Immature natural killer cell (primary cell): ENCODE measurements around the gene ANKS1B. TPM values are rescaled to one million over a fixed set of nuclear protein-coding genes. Genes with fewer than 3 reads are reported as not detected.
"Not testable (repeated sequence)": the region's sequence is repeated elsewhere in the genome, so short reads cannot be mapped to it uniquely, and the experiment has no call there.

ENCODE experiments used
- DNase-seq, 3 donors: peaks; one replicate each; pipeline ENCODE4 v3.0.0; 2022; ENCODE audit warnings: mixed read lengths in 1 of 3
- H3K27ac Mint-ChIP-seq, 6 donors: one replicate each; pipeline ENCODE4 v1.8.0; 2020; ENCODE audit warnings: mixed read lengths in 6 of 6, mild to moderate bottlenecking in 5 of 6, inconsistent platforms in 4 of 6, moderate library complexity in 3 of 6
- H3K27me3 Mint-ChIP-seq, 3 donors: one replicate each; pipeline ENCODE4 v1.8.0; 2020 to 2021; ENCODE audit warnings: low read depth in 3 of 3, mild to moderate bottlenecking in 3 of 3, mixed read lengths in 3 of 3, moderate library complexity in 3 of 3, inconsistent platforms in 1 of 3
- H3K36me3 Mint-ChIP-seq, 3 donors: one replicate each; pipeline ENCODE4 v1.8.0; 2020; ENCODE audit warnings: mixed read lengths in 3 of 3, inconsistent platforms in 2 of 3, mild to moderate bottlenecking in 2 of 3
- H3K4me1 Mint-ChIP-seq, 2 donors: one replicate each; pipeline ENCODE4 v1.8.0; 2020; ENCODE audit warnings: inconsistent platforms in 2 of 2, mild to moderate bottlenecking in 2 of 2, mixed read lengths in 2 of 2, moderate library complexity in 1 of 2
- H3K4me3 Mint-ChIP-seq, 5 donors: one replicate each; pipeline ENCODE4 v1.8.0; 2020; ENCODE audit warnings: mild to moderate bottlenecking in 5 of 5, mixed read lengths in 5 of 5, inconsistent platforms in 3 of 5, moderate library complexity in 3 of 5
- H3K9me3 Mint-ChIP-seq, 6 donors: one replicate each; pipeline ENCODE4 v1.8.0; 2020; ENCODE audit warnings: mild to moderate bottlenecking in 6 of 6, mixed read lengths in 6 of 6, inconsistent platforms in 4 of 6, moderate library complexity in 3 of 6
- polyA plus RNA-seq, 3 donors: library from polyadenylated mRNA; unstranded; fragments of 300-500 nt; fragmentation: Illumina TruSeq; gene quantifications; one replicate each; pipeline ENCODE4 v1.2.3, GENCODE V29; 2021

The ANKS1B gene
- polyA plus RNA-seq, 3 donors from 2014 or later: not detected

DNA sequence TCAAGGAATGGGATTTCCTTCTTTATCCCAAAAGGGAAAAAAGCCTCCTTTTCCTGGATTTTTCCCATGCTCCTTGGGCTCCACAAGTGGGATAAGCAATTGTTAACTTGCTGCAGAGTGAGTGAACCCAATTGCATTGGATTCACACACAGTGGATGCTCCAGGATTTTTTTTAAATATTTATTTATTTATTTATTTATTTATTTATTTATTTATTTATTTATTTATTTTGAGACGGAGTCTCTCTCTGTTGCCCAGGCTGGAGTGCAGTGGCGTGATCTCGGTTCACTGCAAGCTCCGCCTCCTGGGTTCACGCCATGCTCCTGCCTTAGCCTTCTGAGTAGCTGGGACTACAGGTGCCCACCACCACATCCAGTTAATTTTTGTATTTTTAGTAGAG is 1027.6 kb downstream of the ANKS1B start:
- H3K4me3 Mint-ChIP-seq, H3K4me1 Mint-ChIP-seq, DNase-seq, H3K27ac Mint-ChIP-seq, H3K27me3 Mint-ChIP-seq, H3K36me3 Mint-ChIP-seq: not testable (repeated sequence)
- peaks cover 4 to 16% (median 7%) of the 10 kb centered on the region in 6 donors for H3K9me3 Mint-ChIP-seq

DNA sequence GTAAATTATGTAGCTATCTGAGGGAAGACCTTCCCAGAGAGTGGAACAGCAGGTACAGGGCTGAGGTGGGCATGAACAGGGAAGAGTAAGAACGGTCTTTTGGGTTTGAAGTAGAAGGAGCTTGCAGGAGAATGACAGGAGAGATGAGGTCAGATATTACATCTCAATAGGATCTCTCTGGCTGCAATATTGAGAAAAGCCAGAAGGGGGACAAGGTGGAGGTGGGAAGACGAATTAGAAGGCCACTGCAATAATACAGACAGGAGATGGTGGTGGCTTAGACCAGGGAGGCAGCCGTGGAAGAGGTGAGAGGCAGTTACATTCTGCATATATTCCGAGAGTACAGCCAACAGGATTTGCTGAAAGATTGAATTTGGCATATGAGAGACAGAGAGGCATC is 1029.5 kb downstream of the ANKS1B start:
- H3K27me3 Mint-ChIP-seq: peaks cover 0 to 2% (median 0%) of the 10 kb centered on the region in 3 donors
- no peak overlapping the region for H3K4me3 Mint-ChIP-seq
- DNase-seq: no peak
- no peaks in the 10 kb centered on the region for H3K36me3 Mint-ChIP-seq
- H3K9me3 Mint-ChIP-seq: peaks cover 0 to 14% (median 4%) of the 10 kb centered on the region in 6 donors
- H3K4me1 Mint-ChIP-seq: no peaks in the 10 kb centered on the region
- no peak overlapping the region for H3K27ac Mint-ChIP-seq

DNA sequence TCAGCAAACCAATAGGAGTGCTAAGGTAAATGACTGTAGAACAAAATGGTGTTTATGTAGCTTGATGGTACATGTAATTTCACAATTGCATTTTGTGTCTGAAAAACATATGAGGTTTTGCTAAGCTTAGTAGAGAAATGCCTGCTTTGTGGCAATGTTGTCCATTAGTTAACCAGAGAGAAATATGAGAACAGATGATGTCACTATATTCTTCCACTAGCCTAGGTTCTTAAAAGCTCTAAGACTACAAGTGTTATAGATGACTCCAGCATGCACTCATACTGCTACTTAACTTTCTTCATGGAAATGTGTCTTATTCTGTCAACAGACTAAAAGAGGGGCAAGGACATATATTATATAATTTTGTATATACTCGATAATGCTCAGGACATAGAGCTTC is 1030.2 kb downstream of the ANKS1B start:
- Mint-ChIP-seq H3K4me1 (no peaks in the 10 kb centered on the region), H3K27ac (no peak overlapping the region), H3K36me3 (no peaks in the 10 kb centered on the region), H3K27me3 (peaks cover 0 to 2% (median 0%) of the 10 kb centered on the region in 3 donors), H3K4me3 (no peak overlapping the region), H3K9me3 (peaks cover 0 to 9% (median 6%) of the 10 kb centered on the region in 6 donors)
- DNase-seq: no peak

DNA sequence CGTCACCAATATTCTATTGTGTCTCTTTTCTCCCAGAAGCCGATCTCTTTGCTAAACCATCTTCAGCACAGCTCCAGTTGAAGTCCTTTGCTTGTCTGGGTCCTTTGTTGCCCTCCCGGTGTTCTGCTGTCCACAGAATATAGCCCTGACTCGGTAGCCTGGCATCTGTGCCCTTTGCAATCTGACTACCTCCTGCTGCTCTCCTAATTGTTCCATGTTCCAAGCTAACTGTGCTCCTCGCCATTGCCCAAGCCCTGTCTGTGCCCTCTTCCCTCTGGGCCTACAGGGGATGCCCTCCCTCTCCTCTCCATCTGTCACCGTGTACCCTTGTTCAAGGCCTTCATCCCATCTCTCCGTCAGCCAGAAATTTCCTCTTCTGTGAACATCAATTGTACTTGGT is 1033.3 kb downstream of the ANKS1B start:
- peaks cover 0 to 9% (median 5%) of the 10 kb centered on the region in 6 donors for H3K9me3 Mint-ChIP-seq
- H3K27me3 Mint-ChIP-seq: peaks cover 0 to 2% (median 0%) of the 10 kb centered on the region in 3 donors
- DNase-seq: no peak
- H3K4me1 Mint-ChIP-seq: no peaks in the 10 kb centered on the region
- no peak overlapping the region for H3K4me3 Mint-ChIP-seq
- no peak overlapping the region for H3K27ac Mint-ChIP-seq
- H3K36me3 Mint-ChIP-seq: no peaks in the 10 kb centered on the region

DNA sequence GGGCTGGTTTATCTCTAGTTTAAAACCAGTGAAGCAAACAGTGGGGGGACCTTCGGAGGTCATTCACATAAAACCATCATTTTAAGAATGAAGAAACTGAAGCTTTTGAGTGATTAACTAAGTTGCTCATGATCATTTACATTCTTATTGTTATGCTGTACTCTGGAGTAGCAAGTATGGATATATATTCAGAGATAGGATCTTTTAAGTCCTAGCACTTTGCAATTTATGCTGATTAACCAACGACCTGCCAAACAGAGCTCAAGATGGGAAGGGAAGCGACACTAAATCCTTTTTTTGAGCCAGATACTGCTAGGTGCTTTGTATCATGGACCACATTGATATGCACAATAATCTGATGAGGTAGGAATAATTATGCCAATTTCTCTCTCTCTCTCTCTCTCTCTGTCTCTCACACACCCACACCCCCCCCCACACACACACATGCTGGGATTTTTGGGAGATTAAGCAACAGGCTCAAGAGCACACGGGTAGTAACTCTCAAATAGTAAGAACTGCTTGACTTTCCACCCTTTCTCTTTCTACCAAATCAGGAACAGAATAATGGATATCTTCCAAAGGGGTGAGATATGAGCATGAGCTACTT is 1036.3 kb downstream of the ANKS1B start:
- no peaks in the 10 kb centered on the region for H3K4me1 Mint-ChIP-seq
- H3K4me3 Mint-ChIP-seq: no peak overlapping the region
- no peaks in the 10 kb centered on the region for H3K36me3 Mint-ChIP-seq
- no peak overlapping the region for H3K27ac Mint-ChIP-seq
- H3K27me3 Mint-ChIP-seq: peaks cover 0 to 3% (median 3%) of the 10 kb centered on the region in 3 donors
- peaks cover 0 to 7% (median 2%) of the 10 kb centered on the region in 6 donors for H3K9me3 Mint-ChIP-seq
- no peak for DNase-seq

DNA sequence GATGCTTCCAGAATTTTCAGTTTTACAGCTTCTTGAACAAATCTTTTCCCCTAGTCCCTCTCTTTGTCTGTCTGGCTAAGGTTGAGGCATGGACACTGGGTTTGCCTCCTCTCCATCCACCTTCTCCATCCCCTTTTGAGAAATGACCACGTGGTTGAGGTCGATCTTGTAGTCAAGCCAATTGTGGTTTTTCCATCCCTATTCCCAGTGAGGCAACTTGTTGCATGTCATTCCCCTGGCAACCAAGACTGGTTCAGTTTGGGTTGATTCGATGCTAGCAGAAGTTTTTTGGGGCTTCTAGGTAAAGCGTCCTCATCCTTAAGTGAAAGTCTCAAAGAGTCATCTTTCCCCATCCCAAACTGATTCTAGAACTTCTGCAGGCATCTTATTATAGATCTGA is 1038.9 kb downstream of the ANKS1B start:
- Mint-ChIP-seq H3K27me3 (peaks cover 0 to 3% (median 2%) of the 10 kb centered on the region in 3 donors), H3K27ac (no peak overlapping the region), H3K36me3 (no peaks in the 10 kb centered on the region)

DNA sequence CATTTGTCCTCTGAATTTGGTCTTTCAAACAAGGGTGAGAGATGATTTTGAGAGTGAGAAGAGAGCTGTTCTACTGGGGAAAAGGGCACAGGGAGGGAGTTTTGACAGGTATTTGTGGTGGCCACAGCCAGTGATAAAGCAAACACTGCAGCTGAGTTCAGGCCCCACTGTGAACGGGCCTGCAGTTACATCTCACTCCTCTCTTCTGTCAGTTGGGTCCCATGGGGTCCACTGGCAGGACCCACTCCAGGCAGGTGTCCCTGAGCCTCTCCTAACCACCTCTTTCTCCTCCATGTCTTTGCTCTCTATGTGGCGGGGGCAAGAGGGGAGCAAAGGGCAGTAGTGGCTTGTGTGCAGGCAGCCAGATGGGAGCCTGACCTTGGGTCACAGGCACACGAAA is 1044.8 kb downstream of the ANKS1B start:
- DNase-seq: no peak
- H3K4me3 Mint-ChIP-seq: no peak overlapping the region
- no peak overlapping the region for H3K27ac Mint-ChIP-seq
- no peaks in the 10 kb centered on the region for H3K36me3 Mint-ChIP-seq
- peaks cover 0 to 12% (median 4%) of the 10 kb centered on the region in 3 donors for H3K27me3 Mint-ChIP-seq
- peaks cover 0 to 8% (median 0%) of the 10 kb centered on the region in 6 donors for H3K9me3 Mint-ChIP-seq
- H3K4me1 Mint-ChIP-seq: no peaks in the 10 kb centered on the region

More for the DNA sequence above, 1038.9 kb downstream of the ANKS1B start:
- no peak for DNase-seq
- Mint-ChIP-seq H3K4me1 (no peaks in the 10 kb centered on the region), H3K9me3 (peaks cover 0 to 6% (median 3%) of the 10 kb centered on the region in 6 donors), H3K4me3 (no peak overlapping the region)

DNA sequence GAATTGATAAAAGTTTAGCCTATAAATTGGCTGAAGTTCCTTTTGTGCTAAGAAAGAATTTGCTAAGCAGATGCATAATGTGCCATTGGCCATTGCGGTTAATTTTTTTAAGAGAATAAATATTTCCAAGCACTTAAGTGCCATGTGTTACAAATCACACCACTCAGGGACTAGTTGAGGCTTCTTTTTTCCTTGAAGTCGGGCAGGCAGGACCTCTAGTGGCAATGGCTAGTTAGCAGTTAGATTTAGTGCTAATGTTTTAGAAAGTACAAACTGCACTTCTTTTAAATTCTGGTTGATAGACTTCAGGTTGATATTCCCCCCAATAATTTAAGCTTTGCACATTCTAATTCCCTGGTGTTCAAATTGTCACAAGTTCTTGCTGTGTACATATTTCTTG is 1045.4 kb downstream of the ANKS1B start:
- Mint-ChIP-seq H3K36me3 (no peaks in the 10 kb centered on the region), H3K27me3 (peaks cover 0 to 12% (median 4%) of the 10 kb centered on the region in 3 donors), H3K4me3 (no peak overlapping the region), H3K9me3 (peaks cover 0 to 8% (median 0%) of the 10 kb centered on the region in 6 donors), H3K4me1 (no peaks in the 10 kb centered on the region), H3K27ac (no peak overlapping the region)
- no peak for DNase-seq

DNA sequence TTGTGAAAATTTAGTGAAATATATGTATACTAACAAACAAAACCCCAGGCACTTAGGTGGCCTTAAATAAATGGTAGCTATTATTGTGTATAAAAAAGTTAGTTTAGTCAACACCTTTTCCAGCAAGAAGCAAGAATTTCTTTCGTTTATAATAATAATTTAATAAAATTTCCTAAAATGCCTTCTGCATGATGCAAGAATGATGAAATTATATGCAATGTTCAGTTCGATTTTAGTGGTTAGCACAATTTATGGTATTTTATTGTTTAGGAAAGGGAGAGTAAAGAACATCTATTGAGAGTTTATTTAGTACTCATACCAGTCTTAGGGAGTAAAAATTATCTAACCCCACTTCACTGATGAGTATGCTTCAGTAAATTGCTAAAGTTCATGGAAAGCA is 1048.9 kb downstream of the ANKS1B start:
- peaks cover 0 to 5% (median 0%) of the 10 kb centered on the region in 6 donors for H3K9me3 Mint-ChIP-seq
- no peaks in the 10 kb centered on the region for H3K36me3 Mint-ChIP-seq
- peaks cover 0 to 10% (median 4%) of the 10 kb centered on the region in 3 donors for H3K27me3 Mint-ChIP-seq
- no peak overlapping the region for H3K4me3 Mint-ChIP-seq
- DNase-seq: no peak
- no peak overlapping the region for H3K27ac Mint-ChIP-seq
- no peaks in the 10 kb centered on the region for H3K4me1 Mint-ChIP-seq

DNA sequence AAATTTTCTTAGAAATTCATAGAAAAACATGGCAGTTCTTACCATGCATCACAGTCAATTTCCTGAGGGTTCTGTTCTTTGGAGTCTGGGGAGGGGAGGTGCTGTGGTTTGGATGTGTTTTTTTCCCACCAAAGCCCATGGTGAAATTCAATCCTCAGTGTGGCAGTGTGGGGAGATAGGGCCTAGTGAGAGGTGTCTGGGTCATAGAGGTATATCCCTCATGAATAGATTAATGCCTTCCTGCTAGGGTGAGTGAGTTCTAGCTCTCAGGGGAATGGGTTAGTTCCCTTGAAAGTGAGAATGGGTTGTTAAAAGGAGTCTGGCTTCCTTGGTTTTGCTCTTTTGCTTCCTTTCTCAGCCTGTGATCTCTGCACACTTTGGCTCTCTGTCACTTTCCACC is 1061.9 kb downstream of the ANKS1B start:
- Mint-ChIP-seq H3K27me3 (peaks cover 0 to 3% (median 2%) of the 10 kb centered on the region in 3 donors), H3K4me3 (no peak overlapping the region), H3K36me3 (peaks cover 0 to 2% (median 0%) of the 10 kb centered on the region in 3 donors), H3K27ac (no peak overlapping the region), H3K9me3 (peaks cover 0 to 11% (median 1%) of the 10 kb centered on the region in 6 donors), H3K4me1 (no peaks in the 10 kb centered on the region)
- DNase-seq: no peak

DNA sequence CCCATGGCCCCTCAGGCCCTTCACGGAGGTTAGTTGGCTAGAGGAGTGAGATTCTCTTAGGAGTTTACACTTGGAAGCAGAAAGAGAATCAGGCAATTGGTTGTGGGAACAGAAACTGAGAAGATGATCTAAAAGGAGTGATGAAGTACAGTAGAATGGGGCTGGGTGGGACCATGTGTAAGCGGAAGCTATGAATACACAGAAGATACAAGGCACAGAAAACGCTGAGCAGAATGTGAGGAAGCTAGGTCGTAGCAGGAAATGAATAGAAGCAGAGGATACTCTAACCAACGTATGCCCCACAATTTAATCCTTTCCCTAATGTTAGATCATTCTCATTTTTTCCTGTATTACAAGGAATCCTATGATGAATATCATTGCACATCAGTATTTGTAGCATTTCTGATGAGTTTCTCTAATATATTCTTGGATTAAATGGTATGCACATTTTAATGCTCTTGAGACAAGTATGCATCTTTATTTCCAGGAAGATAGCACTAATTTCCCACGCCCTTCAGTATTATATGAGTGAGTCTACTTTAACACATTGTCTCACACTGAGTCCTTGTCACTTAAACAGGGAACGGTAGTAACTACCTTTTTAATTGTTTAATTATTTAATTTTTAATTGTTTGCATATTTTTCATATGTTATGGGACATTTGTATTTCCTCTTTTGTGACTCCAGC is 1066.4 kb downstream of the ANKS1B start:
- no peak overlapping the region for H3K4me3 Mint-ChIP-seq
- H3K27ac Mint-ChIP-seq: no peak overlapping the region
- no peaks in the 10 kb centered on the region for H3K36me3 Mint-ChIP-seq
- peaks cover 0 to 6% (median under 1%) of the 10 kb centered on the region in 6 donors for H3K9me3 Mint-ChIP-seq
- H3K27me3 Mint-ChIP-seq: peaks cover 0 to 2% (median 0%) of the 10 kb centered on the region in 3 donors
- no peaks in the 10 kb centered on the region for H3K4me1 Mint-ChIP-seq
- DNase-seq: no peak

DNA sequence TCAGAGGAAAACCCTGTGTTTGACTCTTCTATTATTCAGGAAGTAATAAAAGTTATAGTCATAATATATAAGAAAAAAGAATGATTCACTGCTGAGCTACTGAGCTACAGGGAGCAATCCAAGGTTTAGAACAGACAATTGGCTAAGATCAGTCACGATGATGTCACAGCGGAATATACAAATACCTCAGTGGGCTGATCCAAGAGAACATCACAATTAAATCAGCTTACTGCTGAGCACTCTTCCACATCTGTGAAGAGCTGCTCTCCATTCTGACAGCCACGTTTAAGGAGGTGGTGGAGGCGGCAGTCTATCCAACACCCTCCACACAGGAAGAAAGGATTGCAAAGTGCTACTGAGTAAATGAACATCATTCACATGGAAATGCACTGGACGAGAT is 1068.6 kb downstream of the ANKS1B start:
- Mint-ChIP-seq H3K9me3 (peaks cover 0 to 6% (median 0%) of the 10 kb centered on the region in 6 donors), H3K4me1 (no peaks in the 10 kb centered on the region), H3K27me3 (peaks cover 0 to 1% (median 0%) of the 10 kb centered on the region in 3 donors), H3K36me3 (no peaks in the 10 kb centered on the region), H3K27ac (no peak overlapping the region), H3K4me3 (no peak overlapping the region)
- DNase-seq: no peak

DNA sequence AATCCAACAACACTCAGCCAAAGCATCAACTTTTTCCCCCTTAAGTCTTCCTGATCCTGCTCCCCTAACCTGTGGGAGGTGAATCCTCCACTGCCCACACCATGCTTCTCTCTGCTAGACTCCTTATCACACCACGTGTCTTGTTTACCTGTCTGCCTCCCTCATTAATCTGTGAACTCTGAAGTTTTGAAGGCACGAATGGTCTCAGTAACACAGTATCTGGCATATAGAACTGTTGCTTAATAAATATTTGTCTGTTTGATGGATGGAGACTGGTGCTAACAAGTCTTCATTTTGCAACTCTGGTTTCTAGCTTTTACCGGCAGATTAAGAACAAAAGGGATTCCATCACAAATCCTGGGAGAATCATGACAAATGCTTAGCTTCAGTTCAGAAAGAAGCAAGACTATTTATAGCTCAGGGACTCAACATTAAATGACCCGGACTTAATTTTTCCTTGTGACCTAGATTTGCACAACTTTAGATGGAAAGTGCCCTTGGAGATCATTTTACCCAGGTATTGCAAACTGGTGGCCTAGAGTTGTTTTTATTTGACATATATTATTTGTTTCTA is 1072.2 kb downstream of the ANKS1B start:
- no peak overlapping the region for H3K4me3 Mint-ChIP-seq
- no peak for DNase-seq
- no peaks in the 10 kb centered on the region for H3K36me3 Mint-ChIP-seq
- H3K27me3 Mint-ChIP-seq: no peaks in the 10 kb centered on the region
- H3K27ac Mint-ChIP-seq: no peak overlapping the region
- H3K9me3 Mint-ChIP-seq: peaks cover 0 to 4% (median under 1%) of the 10 kb centered on the region in 6 donors
- no peaks in the 10 kb centered on the region for H3K4me1 Mint-ChIP-seq

DNA sequence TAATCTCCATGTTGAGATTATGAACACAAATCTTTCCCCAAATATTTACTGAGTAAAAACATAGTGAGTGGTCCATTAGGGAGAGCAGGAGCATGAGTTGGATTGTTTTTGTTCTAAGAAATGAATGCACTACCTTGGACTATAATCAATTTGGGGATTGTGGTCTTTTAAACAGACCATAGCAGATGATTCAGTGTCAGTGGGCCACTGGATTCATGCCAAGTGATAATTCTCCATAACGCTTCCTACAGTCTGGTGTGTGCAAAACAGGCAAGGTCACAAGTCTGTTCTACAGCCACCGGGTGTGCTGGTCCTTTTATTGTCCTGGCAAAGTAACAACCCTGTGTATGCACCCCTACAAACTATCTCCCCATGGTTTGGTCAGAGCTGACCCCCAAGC is 1073.3 kb downstream of the ANKS1B start:
- no peaks in the 10 kb centered on the region for H3K4me1 Mint-ChIP-seq

More for the DNA sequence above, 1073.3 kb downstream of the ANKS1B start:
- Mint-ChIP-seq H3K4me3 (no peak overlapping the region), H3K27ac (no peak overlapping the region), H3K36me3 (no peaks in the 10 kb centered on the region), H3K9me3 (peaks cover 0 to 2% (median under 1%) of the 10 kb centered on the region in 6 donors), H3K27me3 (no peaks in the 10 kb centered on the region)
- no peak for DNase-seq
